IMR-90 (cell line): ENCODE data around the gene SLC10A3. TPM values are rescaled to one million over a fixed set of nuclear protein-coding genes. Genes with fewer than 3 reads are reported as not detected.

Experiments
- ATAC-seq: fragments of 200-7000 bp; cut with Tn5 transposase; 2 replicates; pipeline ENCODE4 v1.9.1; 2020; ENCODE audit warnings: low read depth, mild to moderate bottlenecking, moderate library complexity
- BruUV-seq: library from RNA; stranded (reverse); fragments of 400-500 nt; replicated peaks from 2 replicates; lab custom pipeline; 2021; lab: Mats Ljungman, UMichigan
- CTCF ChIA-PET: fragments of 300-600 bp; formaldehyde crosslinking; extraction: SDS; loops from one replicate; lab custom pipeline; 2021; ENCODE audit warnings: antibody characterized with exemption; lab: Yijun Ruan, JAX
- POLR2A ChIA-PET: fragments of 300-600 bp; sonication (Branson Sonifier 250); formaldehyde crosslinking; loops from one replicate; lab custom pipeline; 2022; ENCODE audit warnings: antibody characterized with exemption; ENCODE audit not compliant: unreplicated experiment; lab: Charles Lee
- DNase-seq: peaks from one replicate; pipeline ENCODE4 v3.0.0; 2013
- H2AFZ ChIP-seq: replicated peaks from 2 replicates; pipeline ENCODE3; 2013; ENCODE audit warnings: low read length, mild to moderate bottlenecking; ENCODE audit not compliant: poor library complexity
- H2AK5ac ChIP-seq: 2 replicates; pipeline ENCODE4 v1.6.1; 2013; ENCODE audit warnings: low read depth, low read length, inconsistent platforms
- H2AK9ac ChIP-seq: replicated peaks from 2 replicates; pipeline ENCODE3; 2013; ENCODE audit warnings: mild to moderate bottlenecking, low read depth, low read length, moderate library complexity; ENCODE audit not compliant: poor library complexity
- H2BK120ac ChIP-seq: 2 replicates; pipeline ENCODE4 v1.6.1; 2013; ENCODE audit warnings: low read depth, low read length, inconsistent platforms
- H2BK15ac ChIP-seq: 3 replicates; pipeline ENCODE4 v1.6.1; 2013; ENCODE audit warnings: low read depth, low read length, inconsistent platforms
- H2BK20ac ChIP-seq: 2 replicates; pipeline ENCODE4 v1.6.1; 2013; ENCODE audit warnings: low read depth, mild to moderate bottlenecking, inconsistent platforms, low read length, moderate library complexity
- H2BK5ac ChIP-seq: 2 replicates; pipeline ENCODE4 v1.6.1; 2013; ENCODE audit warnings: mild to moderate bottlenecking, low read depth, low read length, inconsistent platforms; ENCODE audit not compliant: poor library complexity, severe bottlenecking
- H3K14ac ChIP-seq: replicated peaks from 2 replicates; pipeline ENCODE4 v1.6.1; 2013; ENCODE audit warnings: low read depth, low read length, inconsistent platforms
- H3K18ac ChIP-seq: 2 replicates; pipeline ENCODE4 v1.6.1; 2013; ENCODE audit warnings: low read depth, low read length, control low read depth
- H3K23ac ChIP-seq: 2 replicates; pipeline ENCODE4 v1.6.1; 2013; ENCODE audit warnings: low read depth, low read length, inconsistent platforms
- H3K27ac ChIP-seq: 2 replicates; pipeline ENCODE4 v1.5.1; 2013; ENCODE audit warnings: mild to moderate bottlenecking, control low read depth, low read length; ENCODE audit not compliant: insufficient read depth
- H3K27me3 ChIP-seq: 2 replicates; pipeline ENCODE4 v1.6.1; 2013; ENCODE audit warnings: low read length; ENCODE audit not compliant: control insufficient read depth, insufficient read depth
- H3K36me3 ChIP-seq: 2 replicates; pipeline ENCODE4 v1.6.1; 2013; ENCODE audit warnings: low read length, mixed read lengths; ENCODE audit not compliant: control insufficient read depth, insufficient read depth
- H3K4ac ChIP-seq: 2 replicates; pipeline ENCODE4 v1.6.1; 2013; ENCODE audit warnings: low read depth, low read length, inconsistent platforms
- H3K4me1 ChIP-seq: 2 replicates; pipeline ENCODE4 v1.6.1; 2013; ENCODE audit warnings: low read length, mixed read lengths; ENCODE audit not compliant: control insufficient read depth, insufficient read depth
- H3K4me2 ChIP-seq: 2 replicates; pipeline ENCODE4 v1.6.1; 2013; ENCODE audit warnings: low read depth, mild to moderate bottlenecking, control low read depth, low read length, moderate library complexity
- H3K4me3 ChIP-seq: 2 replicates; pipeline ENCODE4 v1.5.1; 2013; ENCODE audit warnings: low read depth, mild to moderate bottlenecking, control low read depth, low read length, moderate library complexity; ENCODE audit not compliant: insufficient read depth
- H3K56ac ChIP-seq: 2 replicates; pipeline ENCODE4 v1.6.1; 2013; ENCODE audit warnings: low read length, inconsistent platforms; ENCODE audit not compliant: insufficient read depth; ENCODE audit errors: extremely low read depth
- H3K79me1 ChIP-seq, 2 experiments: 2 replicates each; pipeline ENCODE4 v1.6.1; 2013; ENCODE audit warnings: low read length in 2 of 2, inconsistent platforms in 1 of 2, low read depth in 1 of 2
- H3K9ac ChIP-seq: 2 replicates; pipeline ENCODE4 v1.6.1; 2013; ENCODE audit warnings: low read depth, low read length, control low read depth
- H3K9me1 ChIP-seq: 2 replicates; pipeline ENCODE4 v1.6.1; 2013; ENCODE audit warnings: low read length, inconsistent platforms; ENCODE audit not compliant: insufficient read depth
- H3K9me3 ChIP-seq: 2 replicates; pipeline ENCODE4 v1.6.1; 2013; ENCODE audit warnings: low read length; ENCODE audit not compliant: control insufficient read depth, insufficient read depth
- H4K20me1 ChIP-seq: 2 replicates; pipeline ENCODE4 v1.6.1; 2013; ENCODE audit warnings: low read length, inconsistent platforms; ENCODE audit not compliant: insufficient read depth
- H4K5ac ChIP-seq: 2 replicates; pipeline ENCODE4 v1.6.1; 2013; ENCODE audit warnings: mild to moderate bottlenecking, low read depth, low read length, control low read depth
- H4K8ac ChIP-seq, 2 experiments: 2 replicates each; pipeline ENCODE4 v1.6.1; 2013; ENCODE audit warnings: low read depth in 2 of 2, low read length in 2 of 2, control low read depth in 1 of 2, inconsistent platforms in 1 of 2
- H4K91ac ChIP-seq: 2 replicates; pipeline ENCODE4 v1.6.1; 2013; ENCODE audit warnings: low read depth, low read length, inconsistent platforms; ENCODE audit not compliant: insufficient read depth
- BHLHE40 ChIP-seq: fragments of 150-350 bp; IDR thresholded peaks from 2 replicates; pipeline ENCODE4 v1.6.1; 2016; ENCODE audit warnings: mild to moderate bottlenecking, low read depth, low read length
- CEBPB ChIP-seq: IDR thresholded peaks from 2 replicates; pipeline ENCODE4 v1.6.1; 2012; ENCODE audit warnings: low read depth, low read length, improper control_type of control experiment
- CHD1 ChIP-seq: IDR thresholded peaks from 2 replicates; pipeline ENCODE4 v1.6.1; 2012; ENCODE audit warnings: low read depth, low read length, improper control_type of control experiment
- ELK1 ChIP-seq: fragments of 150-350 bp; IDR thresholded peaks from 2 replicates; pipeline ENCODE4 v1.6.1; 2016; ENCODE audit warnings: low read depth, mild to moderate bottlenecking, low read length, moderate library complexity, borderline replicate concordance
- FOS ChIP-seq: fragments of 150-350 bp; IDR thresholded peaks from 2 replicates; pipeline ENCODE4 v1.6.1; 2016; ENCODE audit warnings: low read depth, low read length
- MAFK ChIP-seq: IDR thresholded peaks from 2 replicates; pipeline ENCODE4 v1.6.1; 2012; ENCODE audit warnings: low read depth, low read length, improper control_type of control experiment
- MAZ ChIP-seq: IDR thresholded peaks from 2 replicates; pipeline ENCODE4 v1.6.1; 2012; ENCODE audit warnings: low read depth, mild to moderate bottlenecking, low read length, improper control_type of control experiment, moderate library complexity, borderline replicate concordance
- MXI1 ChIP-seq: IDR thresholded peaks from 2 replicates; pipeline ENCODE4 v1.6.1; 2012; ENCODE audit warnings: low read depth, mild to moderate bottlenecking, low read length, moderate library complexity, borderline replicate concordance
- NFE2L2 ChIP-seq: fragments of 150-350 bp; IDR thresholded peaks from 2 replicates; pipeline ENCODE4 v1.6.1; 2016; ENCODE audit warnings: low read depth, mild to moderate bottlenecking, low read length
- POLR2A ChIP-seq: IDR thresholded peaks from 2 replicates; pipeline ENCODE4 v1.6.1; 2012; ENCODE audit warnings: mild to moderate bottlenecking, low read depth, low read length
- RAD21 ChIP-seq: IDR thresholded peaks from 2 replicates; pipeline ENCODE4 v1.6.1; 2012; ENCODE audit warnings: low read length, improper control_type of control experiment
- RCOR1 ChIP-seq: IDR thresholded peaks from 2 replicates; pipeline ENCODE4 v1.6.1; 2012; ENCODE audit warnings: mild to moderate bottlenecking, low read length, improper control_type of control experiment; ENCODE audit not compliant: insufficient replicate concordance
- RFX5 ChIP-seq: IDR thresholded peaks from 2 replicates; pipeline ENCODE4 v1.8.0; 2012; ENCODE audit warnings: low read depth, mild to moderate bottlenecking, low read length, moderate library complexity
- SMC3 ChIP-seq: fragments of 150-350 bp; IDR thresholded peaks from 2 replicates; pipeline ENCODE4 v1.6.1; 2016; ENCODE audit warnings: low read depth, mild to moderate bottlenecking, antibody characterized with exemption, low read length, moderate library complexity
- USF2 ChIP-seq: fragments of 150-350 bp; IDR thresholded peaks from 2 replicates; pipeline ENCODE4 v1.6.1; 2017; ENCODE audit warnings: mild to moderate bottlenecking, antibody characterized with exemption, low read length, low read depth
- WGBS, 2 experiments: methylation state at CpG; one replicate each; pipeline versions ENCODE4 v1.1.5 to v1.1.7; 2013; ENCODE audit warnings: missing lambda C conversion rate in 2 of 2; ENCODE audit not compliant: insufficient read length in 1 of 2; ENCODE audit errors: extremely low coverage in 2 of 2; 5-methylcytosine and 5-hydroxymethylcytosine counted together
- dilution Hi-C: fragments of 300-500 bp; cut with HindIII; formaldehyde crosslinking; loops from one replicate; pipeline ENCODE4 v1.14.3; 2018; ENCODE audit warnings: low sequenced_read_pairs; ENCODE audit not compliant: unreplicated experiment
- in situ Hi-C: fragments of 300-500 bp; cut with MboI; formaldehyde crosslinking; loops from 3 replicates; pipeline ENCODE4 v1.14.3; 2019; ENCODE audit warnings: low sequenced_read_pairs, inconsistent platforms, mixed read lengths
- intact Hi-C: fragments of 100-400 bp; cut with micrococcal nuclease; formaldehyde crosslinking; loops from 2 replicates; pipeline ENCODE4 v1.10.0; 2022
- polyA plus RNA-seq, 3 experiments: library from polyadenylated mRNA; depleted of rRNA; stranded (reverse); fragments of >200 nt; gene quantifications; 2 replicates each; pipeline ENCODE4 v1.2.3, GENCODE V29; 2012; ENCODE audit warnings: low replicate concordance in 1 of 3
- total RNA-seq: library from RNA; depleted of rRNA; stranded (reverse); fragments of >200 nt; gene quantifications from 2 replicates; pipeline ENCODE4 v1.2.3, GENCODE V29; 2012
- TF ChIP-seq, protein P1 (sequence below): conservative IDR thresholded peaks from 2 replicates; pipeline ENCODE4 v1.5.1; 2012; ENCODE audit warnings: mild to moderate bottlenecking, low read depth, low read length, improper control_type of control experiment

Gene SLC10A3
- total and polyA plus RNA-seq, 2 of the 4 experiments (the other 2 are of a cell fraction), result 15.2 to 24.6 TPM

GRCh38 chrX:154441564-154441963 is 48.9 kb downstream of the SLC10A3 start:
- CTCF ChIA-PET, result no interaction called here
- Histone ChIP-seq H2AK5ac (no peak overlapping the region), H3K14ac (no peak overlapping the region), H3K27me3 (no peaks in the 10 kb centered on the region), H3K18ac (no peak overlapping the region), H2AK9ac (no peak overlapping the region), H3K56ac (no peak overlapping the region), H2BK5ac (no peak overlapping the region), H3K4me2 (no peak overlapping the region), H3K4me3 (no peak overlapping the region), H4K20me1 (peaks cover 14% of the 10 kb centered on the region), H4K8ac (no peak overlapping the region), H2BK120ac (no peak overlapping the region), H4K91ac (no peak overlapping the region), H2BK15ac (no peak overlapping the region), H3K9me1 (no peaks in the 10 kb centered on the region), H3K27ac (no peak overlapping the region), H3K4ac (no peak overlapping the region), H3K79me1 (peaks cover 0 to 21% of the 10 kb centered on the region in 2 experiments; a peak in 2 of 4 replicates), H3K9me3 (no peaks in the 10 kb centered on the region; the same call in 1 of the 2 replicates), H3K9ac (no peak overlapping the region), H3K4me1 (peaks cover 11% of the 10 kb centered on the region), H2BK20ac (no peak overlapping the region), H4K5ac (no peak overlapping the region), H2AFZ (no peak overlapping the region), H3K36me3 (peaks cover 37% of the 10 kb centered on the region), H3K23ac (no peak overlapping the region)
- no peak for DNase-seq
- in situ Hi-C loops, result no loop called here
- dilution Hi-C loops, result no loop called here
- ATAC-seq, result no peak
- POLR2A ChIA-PET, result no interaction called here
- intact Hi-C loops, result no loop called here
- TF ChIP-seq CHD1 (no peak), BHLHE40 (no peak), NFE2L2 (no peak), RCOR1 (no peak), USF2 (no peak), MAFK (no peak), CEBPB (no peak), SMC3 (no peak), FOS (no peak), MAZ (no peak), POLR2A (no peak), ELK1 (no peak), MXI1 (no peak), RAD21 (no peak), RFX5 (no peak)
- TF ChIP-seq, protein P1, sequence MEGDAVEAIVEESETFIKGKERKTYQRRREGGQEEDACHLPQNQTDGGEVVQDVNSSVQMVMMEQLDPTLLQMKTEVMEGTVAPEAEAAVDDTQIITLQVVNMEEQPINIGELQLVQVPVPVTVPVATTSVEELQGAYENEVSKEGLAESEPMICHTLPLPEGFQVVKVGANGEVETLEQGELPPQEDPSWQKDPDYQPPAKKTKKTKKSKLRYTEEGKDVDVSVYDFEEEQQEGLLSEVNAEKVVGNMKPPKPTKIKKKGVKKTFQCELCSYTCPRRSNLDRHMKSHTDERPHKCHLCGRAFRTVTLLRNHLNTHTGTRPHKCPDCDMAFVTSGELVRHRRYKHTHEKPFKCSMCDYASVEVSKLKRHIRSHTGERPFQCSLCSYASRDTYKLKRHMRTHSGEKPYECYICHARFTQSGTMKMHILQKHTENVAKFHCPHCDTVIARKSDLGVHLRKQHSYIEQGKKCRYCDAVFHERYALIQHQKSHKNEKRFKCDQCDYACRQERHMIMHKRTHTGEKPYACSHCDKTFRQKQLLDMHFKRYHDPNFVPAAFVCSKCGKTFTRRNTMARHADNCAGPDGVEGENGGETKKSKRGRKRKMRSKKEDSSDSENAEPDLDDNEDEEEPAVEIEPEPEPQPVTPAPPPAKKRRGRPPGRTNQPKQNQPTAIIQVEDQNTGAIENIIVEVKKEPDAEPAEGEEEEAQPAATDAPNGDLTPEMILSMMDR, result no peak
- no TSS peak for BruUV-seq
- 92% methylated on average over 5 of the region's 11 CpGs; no CpG with 5 or more reads in 1 of the 2 experiments for WGBS, 2 experiments
